OCI-LY3 (cell line): ENCODE data around the gene DPP6.

Experiments
- H2AFZ ChIP-seq: fragments of 200-600, 300-600 bp; shearing (Covaris generic); 2 replicates; pipeline ENCODE4 v1.6.0; 2014; ENCODE audit warnings: antibody characterized with exemption, low read depth, low read length
- H3K27ac ChIP-seq: fragments of 200-600, 300-600 bp; sonication (generic); 2 replicates; pipeline ENCODE4 v1.5.1; 2014; ENCODE audit warnings: mild to moderate bottlenecking, low read length, moderate library complexity, mixed read lengths
- H3K27me3 ChIP-seq: fragments of 200-600, 300-600 bp; sonication (generic); 2 replicates; pipeline ENCODE4 v1.6.1; 2014; ENCODE audit warnings: low read depth, low read length, mixed read lengths
- H3K36me3 ChIP-seq: fragments of 200-600, 300-600 bp; sonication (generic); replicated peaks from 2 replicates; pipeline ENCODE3; 2014; ENCODE audit warnings: low read depth, low read length, mixed read lengths
- H3K4me1 ChIP-seq: fragments of 300-600, 200-600 bp; sonication (generic); 2 replicates; pipeline ENCODE4 v1.6.1; 2014; ENCODE audit warnings: low read length, mixed read lengths
- H3K4me2 ChIP-seq: fragments of 200-600, 300-600 bp; sonication (generic); 2 replicates; pipeline ENCODE4 v1.6.1; 2014; ENCODE audit warnings: low read length, mixed read lengths
- H3K4me3 ChIP-seq: fragments of 300-600, 200-600 bp; sonication (generic); 2 replicates; pipeline ENCODE4 v1.5.1; 2014; ENCODE audit warnings: antibody characterized with exemption, mild to moderate bottlenecking, low read length, moderate library complexity
- H3K79me2 ChIP-seq: fragments of 300-600, 200-600 bp; shearing (Covaris generic); 2 replicates; pipeline ENCODE4 v1.6.1; 2014; ENCODE audit warnings: mild to moderate bottlenecking, low read length, mixed read lengths
- H3K9ac ChIP-seq: fragments of 300-600, 200-600 bp; shearing (Covaris generic); 2 replicates; pipeline ENCODE4 v1.6.0; 2014; ENCODE audit warnings: mild to moderate bottlenecking, low read length, moderate library complexity
- H3K9me3 ChIP-seq: fragments of 200-600, 300-600 bp; shearing (Covaris generic); 2 replicates; pipeline ENCODE4 v1.6.1; 2014; ENCODE audit warnings: low read length, mixed read lengths; ENCODE audit not compliant: insufficient read depth
- H4K20me1 ChIP-seq: fragments of 200-600, 300-600 bp; sonication (generic); 2 replicates; pipeline ENCODE4 v1.6.1; 2016; ENCODE audit warnings: low read length, mixed read lengths; ENCODE audit not compliant: insufficient read depth
- EZH2phosphoT487 ChIP-seq: fragments of 200-600 bp; shearing (Covaris generic); IDR thresholded peaks from 2 replicates; pipeline ENCODE4 v1.6.1; 2018; ENCODE audit warnings: antibody characterized with exemption, mixed run types, low read depth
- TF ChIP-seq, protein P1 (sequence below): fragments of 200-600, 300-600 bp; sonication (generic); IDR thresholded peaks from 2 replicates; pipeline ENCODE4 v1.5.1; 2014; ENCODE audit warnings: antibody characterized with exemption, low read length, low read depth

The DPP6 gene

DNA sequence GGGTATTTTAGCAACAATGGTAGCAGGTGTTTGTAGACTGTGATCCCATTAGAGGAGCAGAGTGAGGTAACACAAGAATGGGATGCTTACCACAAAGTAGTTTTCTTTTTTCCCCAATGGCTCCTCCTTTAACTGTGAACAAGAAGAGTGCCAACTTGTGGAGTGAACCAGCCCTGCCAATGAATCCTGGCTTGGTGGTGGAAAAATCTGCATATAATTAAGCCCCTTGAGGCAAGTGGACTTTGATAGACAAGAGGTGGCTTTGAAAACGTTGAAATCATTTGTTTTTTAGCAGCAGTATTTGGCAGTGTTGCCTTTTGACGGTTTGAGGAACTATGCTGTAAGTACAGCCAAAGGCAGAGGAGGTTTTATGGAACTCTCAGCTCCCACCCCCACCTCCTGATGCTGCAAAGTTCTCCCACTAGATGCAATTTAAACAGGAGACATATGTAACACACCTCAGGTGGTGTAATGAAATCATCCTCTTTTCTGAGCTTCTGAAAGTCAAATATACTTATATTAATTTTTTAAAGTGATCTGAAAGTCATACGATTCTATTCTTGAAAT is 295.6 kb downstream of the DPP6 start:
- Histone ChIP-seq H2AFZ (no peak overlapping the region), H3K4me3 (no peak overlapping the region), H3K4me2 (no peak overlapping the region), H3K27ac (no peak overlapping the region), H3K4me1 (no peaks in the 10 kb centered on the region), H3K27me3 (no peaks in the 10 kb centered on the region), H3K9me3 (no peaks in the 10 kb centered on the region), H3K79me2 (no peaks in the 10 kb centered on the region), H3K36me3 (no peaks in the 10 kb centered on the region), H4K20me1 (no peaks in the 10 kb centered on the region), H3K9ac (no peak overlapping the region)
- TF ChIP-seq EZH2phosphoT487 = no peak
- TF ChIP-seq, protein P1, sequence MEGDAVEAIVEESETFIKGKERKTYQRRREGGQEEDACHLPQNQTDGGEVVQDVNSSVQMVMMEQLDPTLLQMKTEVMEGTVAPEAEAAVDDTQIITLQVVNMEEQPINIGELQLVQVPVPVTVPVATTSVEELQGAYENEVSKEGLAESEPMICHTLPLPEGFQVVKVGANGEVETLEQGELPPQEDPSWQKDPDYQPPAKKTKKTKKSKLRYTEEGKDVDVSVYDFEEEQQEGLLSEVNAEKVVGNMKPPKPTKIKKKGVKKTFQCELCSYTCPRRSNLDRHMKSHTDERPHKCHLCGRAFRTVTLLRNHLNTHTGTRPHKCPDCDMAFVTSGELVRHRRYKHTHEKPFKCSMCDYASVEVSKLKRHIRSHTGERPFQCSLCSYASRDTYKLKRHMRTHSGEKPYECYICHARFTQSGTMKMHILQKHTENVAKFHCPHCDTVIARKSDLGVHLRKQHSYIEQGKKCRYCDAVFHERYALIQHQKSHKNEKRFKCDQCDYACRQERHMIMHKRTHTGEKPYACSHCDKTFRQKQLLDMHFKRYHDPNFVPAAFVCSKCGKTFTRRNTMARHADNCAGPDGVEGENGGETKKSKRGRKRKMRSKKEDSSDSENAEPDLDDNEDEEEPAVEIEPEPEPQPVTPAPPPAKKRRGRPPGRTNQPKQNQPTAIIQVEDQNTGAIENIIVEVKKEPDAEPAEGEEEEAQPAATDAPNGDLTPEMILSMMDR = no peak

- Histone ChIP-seq H3K27ac (no peak overlapping the region), H3K4me2 (no peak overlapping the region), H2AFZ (no peak overlapping the region), H4K20me1 (no peaks in the 10 kb centered on the region), H3K36me3 (no peaks in the 10 kb centered on the region), H3K79me2 (no peaks in the 10 kb centered on the region), H3K4me3 (no peak overlapping the region), H3K9me3 (no peaks in the 10 kb centered on the region), H3K4me1 (no peaks in the 10 kb centered on the region), H3K9ac (no peak overlapping the region), H3K27me3 (no peaks in the 10 kb centered on the region)
- TF ChIP-seq, protein P1 = no peak
These were observed 298.7 kb downstream of the DPP6 start for GRCh38 chr7:154350892-154351291.

DNA sequence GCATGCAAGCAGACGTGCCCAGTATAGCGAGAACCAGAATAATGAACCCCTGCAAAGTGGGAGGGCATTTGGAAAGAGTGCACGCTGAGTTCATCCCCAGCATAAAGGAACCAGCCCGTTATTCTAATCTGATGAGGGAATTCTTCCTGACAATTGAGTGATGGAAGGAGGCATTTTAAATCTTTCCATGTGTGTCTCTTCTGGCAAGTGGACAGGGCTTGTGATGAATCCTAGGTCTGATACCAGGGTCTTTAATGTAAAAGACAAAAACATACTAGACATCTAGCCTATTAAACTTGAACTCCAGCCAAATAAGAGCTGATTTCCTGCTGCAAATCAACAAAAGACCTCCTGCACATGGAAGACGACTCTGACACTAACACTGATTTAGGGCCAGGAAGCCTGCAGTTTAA is 301.2 kb downstream of the DPP6 start:
- H3K4me1 ChIP-seq = no peaks in the 10 kb centered on the region
- no peak overlapping the region for H3K9ac ChIP-seq
- no peaks in the 10 kb centered on the region for H3K9me3 ChIP-seq
- H2AFZ ChIP-seq = no peak overlapping the region
- H3K27me3 ChIP-seq = no peaks in the 10 kb centered on the region
- H4K20me1 ChIP-seq = no peaks in the 10 kb centered on the region
- no peaks in the 10 kb centered on the region for H3K36me3 ChIP-seq
- no peak overlapping the region for H3K27ac ChIP-seq
- no peak overlapping the region for H3K4me3 ChIP-seq
- no peaks in the 10 kb centered on the region for H3K79me2 ChIP-seq
- no peak overlapping the region for H3K4me2 ChIP-seq
- TF ChIP-seq, protein P1 = no peak
- no peak for TF ChIP-seq EZH2phosphoT487

GRCh38 chr7:154364170-154364569 is 312.0 kb downstream of the DPP6 start:
- no peak overlapping the region for H3K27ac ChIP-seq
- no peaks in the 10 kb centered on the region for H3K27me3 ChIP-seq
- no peaks in the 10 kb centered on the region for H3K79me2 ChIP-seq
- H2AFZ ChIP-seq = no peak overlapping the region
- no peak for TF ChIP-seq EZH2phosphoT487
- TF ChIP-seq, protein P1 = no peak
- no peak overlapping the region for H3K4me3 ChIP-seq
- no peaks in the 10 kb centered on the region for H3K36me3 ChIP-seq
- no peaks in the 10 kb centered on the region for H4K20me1 ChIP-seq
- no peak overlapping the region for H3K4me2 ChIP-seq
- H3K9me3 ChIP-seq = no peaks in the 10 kb centered on the region
- H3K9ac ChIP-seq = no peak overlapping the region
- H3K4me1 ChIP-seq = no peaks in the 10 kb centered on the region
